VCaP (cell line): Measurements from ENCODE around the gene VSIG10.
A peak's percentile ranks its signal among the peaks of the same experiment; 100 is the strongest.

Experiments
- H3K27ac ChIP-seq: fragments of 450-650 bp; 2 replicates; pipeline ENCODE4 v1.5.1; 2017
- TF ChIP-seq, protein P1 (sequence below): fragments of 450-650 bp; conservative IDR thresholded peaks from 2 replicates; pipeline ENCODE4 v1.5.1; 2017; ENCODE audit warnings: mild to moderate bottlenecking, moderate library complexity

Gene VSIG10

DNA sequence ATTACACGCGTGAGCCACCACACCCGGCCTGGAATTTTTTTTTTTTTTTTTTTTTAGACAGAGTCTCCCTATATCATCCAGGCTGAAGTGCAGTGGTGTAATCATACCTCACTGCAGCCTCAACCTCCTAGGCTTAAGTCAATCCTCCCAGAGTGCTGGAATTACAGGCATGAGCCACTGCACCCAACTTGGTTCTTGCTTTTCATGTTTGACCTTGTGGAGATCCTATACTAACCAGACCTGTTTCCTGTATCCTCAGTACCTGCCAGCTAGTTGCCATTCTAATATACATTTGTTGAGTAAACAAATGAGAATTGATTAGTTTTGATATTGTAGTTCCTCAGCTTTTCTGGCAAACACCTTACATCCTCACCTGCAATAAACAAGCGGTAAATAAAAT lies 3.2 kb upstream of the VSIG10 start:
- H3K27ac ChIP-seq = peak overlapping the region; percentile 12; the same call in 1 of the 2 replicates
- TF ChIP-seq, protein P1, sequence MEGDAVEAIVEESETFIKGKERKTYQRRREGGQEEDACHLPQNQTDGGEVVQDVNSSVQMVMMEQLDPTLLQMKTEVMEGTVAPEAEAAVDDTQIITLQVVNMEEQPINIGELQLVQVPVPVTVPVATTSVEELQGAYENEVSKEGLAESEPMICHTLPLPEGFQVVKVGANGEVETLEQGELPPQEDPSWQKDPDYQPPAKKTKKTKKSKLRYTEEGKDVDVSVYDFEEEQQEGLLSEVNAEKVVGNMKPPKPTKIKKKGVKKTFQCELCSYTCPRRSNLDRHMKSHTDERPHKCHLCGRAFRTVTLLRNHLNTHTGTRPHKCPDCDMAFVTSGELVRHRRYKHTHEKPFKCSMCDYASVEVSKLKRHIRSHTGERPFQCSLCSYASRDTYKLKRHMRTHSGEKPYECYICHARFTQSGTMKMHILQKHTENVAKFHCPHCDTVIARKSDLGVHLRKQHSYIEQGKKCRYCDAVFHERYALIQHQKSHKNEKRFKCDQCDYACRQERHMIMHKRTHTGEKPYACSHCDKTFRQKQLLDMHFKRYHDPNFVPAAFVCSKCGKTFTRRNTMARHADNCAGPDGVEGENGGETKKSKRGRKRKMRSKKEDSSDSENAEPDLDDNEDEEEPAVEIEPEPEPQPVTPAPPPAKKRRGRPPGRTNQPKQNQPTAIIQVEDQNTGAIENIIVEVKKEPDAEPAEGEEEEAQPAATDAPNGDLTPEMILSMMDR = no peak

GRCh38 chr12:118103201-118103600 lies 610 bp downstream of the VSIG10 start:
- H3K27ac ChIP-seq = peak overlapping the region; percentile 96

GRCh38 chr12:118102609-118103008 lies 1.2 kb downstream of the VSIG10 start:
- TF ChIP-seq, protein P1 = no peak
- peak overlapping the region; percentile 96 for H3K27ac ChIP-seq

More at GRCh38 chr12:118103201-118103600, 610 bp downstream of the VSIG10 start:
- TF ChIP-seq, protein P1 = no peak

DNA sequence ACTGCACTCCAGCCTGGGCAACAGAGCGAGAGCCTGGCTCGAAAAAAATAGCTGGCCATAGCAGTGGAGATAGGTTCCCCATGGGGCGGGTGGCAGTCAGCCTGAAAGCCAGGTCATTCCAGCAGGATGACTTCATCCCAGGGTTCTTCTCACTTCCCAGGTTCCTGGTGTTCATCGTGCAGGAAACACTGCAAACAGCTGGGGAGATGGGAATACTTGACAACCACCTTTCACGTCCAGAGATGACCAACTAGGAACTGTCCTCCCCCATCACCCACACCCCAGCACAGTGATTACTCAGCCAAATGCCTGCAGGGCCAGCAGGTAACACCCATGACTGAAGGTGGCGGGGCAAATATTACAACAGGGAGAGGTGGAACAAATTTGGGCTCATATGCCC lies 1.7 kb downstream of the VSIG10 start:
- H3K27ac ChIP-seq = peak overlapping the region; percentile 96; the same call in 1 of the 2 replicates
- TF ChIP-seq, protein P1 = no peak

DNA sequence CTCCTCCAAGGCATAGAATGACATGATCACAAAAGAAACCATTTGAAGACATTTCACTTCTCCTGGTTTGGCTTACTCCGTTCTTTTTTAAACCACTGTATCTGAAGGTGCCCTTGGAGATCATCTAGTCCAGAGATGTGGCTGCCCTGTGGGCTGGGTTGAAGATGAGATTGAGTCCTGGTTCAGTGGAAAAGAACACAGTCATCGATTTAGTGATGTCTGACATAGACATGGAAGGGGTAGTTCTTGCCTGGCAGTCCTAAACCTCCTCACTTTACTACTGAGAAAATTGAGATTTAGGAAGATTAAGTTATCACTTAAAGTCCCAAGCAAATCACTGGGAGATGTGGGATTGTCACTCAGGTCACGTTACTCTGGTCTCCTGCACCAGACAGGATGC lies 2.8 kb downstream of the VSIG10 start:
- no peak overlapping the region for H3K27ac ChIP-seq
- TF ChIP-seq, protein P1 = no peak

DNA sequence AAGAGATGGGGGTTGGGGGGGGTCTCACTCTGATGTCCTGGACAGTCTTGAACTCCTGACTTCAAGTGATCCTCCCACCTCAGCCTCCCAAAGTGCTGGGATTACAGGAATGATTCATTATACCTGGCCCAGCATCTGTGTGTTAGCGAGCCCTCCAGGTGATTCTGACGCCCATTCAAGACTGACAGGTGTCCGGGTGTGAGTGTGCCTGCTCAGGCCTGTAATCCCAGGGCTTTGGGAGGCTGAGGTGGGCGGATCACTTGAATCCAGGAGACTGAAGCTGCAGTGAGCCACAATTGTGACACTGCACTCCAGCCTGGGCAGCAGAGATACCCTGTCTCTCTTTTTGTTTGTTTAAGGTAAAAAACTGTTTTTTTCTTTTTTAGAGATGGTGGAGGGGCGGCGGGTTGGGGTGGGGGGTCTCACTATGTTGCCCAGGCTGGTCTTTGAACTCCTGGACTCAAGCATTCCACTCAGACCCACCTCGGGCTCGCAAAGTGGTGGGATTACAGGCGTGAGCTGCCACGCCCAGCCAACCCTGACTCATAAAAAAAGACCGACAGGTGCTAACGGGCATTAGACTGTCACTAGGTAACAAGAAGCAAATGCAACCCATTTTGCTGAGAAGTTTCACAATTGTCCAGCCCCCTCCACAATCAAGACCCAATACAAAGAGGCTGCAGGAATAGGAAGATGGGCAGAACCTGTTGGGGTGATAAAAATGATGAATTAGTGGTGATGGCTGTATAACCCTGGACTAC lies 4.7 kb downstream of the VSIG10 start:
- TF ChIP-seq, protein P1 = no peak

GRCh38 chr12:118098401-118098800 lies 5.4 kb downstream of the VSIG10 start:
- H3K27ac ChIP-seq = peak overlapping the region; percentile 52
- TF ChIP-seq, protein P1 = no peak

More for the DNA sequence above, 4.7 kb downstream of the VSIG10 start:
- H3K27ac ChIP-seq = peak overlapping the region; percentile 52
